ENCODE data around the gene ADAMTS15. TPM values are rescaled to one million over a fixed set of nuclear protein-coding genes. Genes with fewer than 3 reads are reported as not detected.

ADAMTS15 gene, protein sequence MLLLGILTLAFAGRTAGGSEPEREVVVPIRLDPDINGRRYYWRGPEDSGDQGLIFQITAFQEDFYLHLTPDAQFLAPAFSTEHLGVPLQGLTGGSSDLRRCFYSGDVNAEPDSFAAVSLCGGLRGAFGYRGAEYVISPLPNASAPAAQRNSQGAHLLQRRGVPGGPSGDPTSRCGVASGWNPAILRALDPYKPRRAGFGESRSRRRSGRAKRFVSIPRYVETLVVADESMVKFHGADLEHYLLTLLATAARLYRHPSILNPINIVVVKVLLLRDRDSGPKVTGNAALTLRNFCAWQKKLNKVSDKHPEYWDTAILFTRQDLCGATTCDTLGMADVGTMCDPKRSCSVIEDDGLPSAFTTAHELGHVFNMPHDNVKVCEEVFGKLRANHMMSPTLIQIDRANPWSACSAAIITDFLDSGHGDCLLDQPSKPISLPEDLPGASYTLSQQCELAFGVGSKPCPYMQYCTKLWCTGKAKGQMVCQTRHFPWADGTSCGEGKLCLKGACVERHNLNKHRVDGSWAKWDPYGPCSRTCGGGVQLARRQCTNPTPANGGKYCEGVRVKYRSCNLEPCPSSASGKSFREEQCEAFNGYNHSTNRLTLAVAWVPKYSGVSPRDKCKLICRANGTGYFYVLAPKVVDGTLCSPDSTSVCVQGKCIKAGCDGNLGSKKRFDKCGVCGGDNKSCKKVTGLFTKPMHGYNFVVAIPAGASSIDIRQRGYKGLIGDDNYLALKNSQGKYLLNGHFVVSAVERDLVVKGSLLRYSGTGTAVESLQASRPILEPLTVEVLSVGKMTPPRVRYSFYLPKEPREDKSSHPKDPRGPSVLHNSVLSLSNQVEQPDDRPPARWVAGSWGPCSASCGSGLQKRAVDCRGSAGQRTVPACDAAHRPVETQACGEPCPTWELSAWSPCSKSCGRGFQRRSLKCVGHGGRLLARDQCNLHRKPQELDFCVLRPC
- total RNA-seq, result 1.8 and 5.0 TPM in 2 replicates
- polyA plus RNA-seq (2012), result 1.9 TPM

GRCh38 chr11:130448416-130449309, at the start of gene ADAMTS15:
ADAMTS15 (plus strand) TSS chr11:130448645; CDS start chr11:130448974, 329 bp downstream.
- DNase-seq (ENCODE audit: low read depth), result peak; percentile 75

GRCh38 chr11:130399196-130399595, 49.2 kb upstream of the ADAMTS15 start:
- no peak for DNase-seq (ENCODE audit: low read depth)

- peak; percentile 77 for DNase-seq (ENCODE audit: low read depth)
Observed at GRCh38 chr11:130400781-130401483, 47.5 kb upstream of the ADAMTS15 start.

- DNase-seq (ENCODE audit: low read depth), result no peak
Observed at GRCh38 chr11:130402570-130402969, 45.9 kb upstream of the ADAMTS15 start.

DNA sequence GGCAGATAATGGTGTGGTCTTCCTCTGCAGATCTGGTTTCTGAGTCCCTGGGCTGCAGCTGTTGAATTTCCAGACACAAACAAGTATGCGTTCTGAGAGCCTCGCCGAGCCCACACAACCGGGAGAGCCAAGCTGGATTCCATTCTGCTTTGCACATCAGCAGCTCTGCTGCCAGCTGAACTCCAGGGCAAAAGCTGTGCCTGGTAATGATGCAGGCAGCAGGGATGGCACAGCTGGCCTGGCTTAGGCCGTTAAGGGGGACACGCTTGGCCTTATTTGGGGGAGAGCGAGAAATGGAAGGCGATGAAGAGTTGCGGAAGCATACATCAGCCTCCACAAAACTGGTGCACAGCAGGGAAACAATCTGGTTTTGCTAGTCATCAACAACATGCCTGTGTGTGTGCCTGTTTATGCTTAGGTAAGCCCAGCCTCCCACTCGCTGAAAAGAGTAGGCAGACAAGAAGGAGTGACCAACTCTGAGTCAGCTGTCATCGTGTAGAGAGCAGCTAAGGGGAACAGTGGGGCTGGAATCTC, 45.1 kb upstream of the ADAMTS15 start:
- peak; percentile 95 for DNase-seq (ENCODE audit: low read depth)

DNA sequence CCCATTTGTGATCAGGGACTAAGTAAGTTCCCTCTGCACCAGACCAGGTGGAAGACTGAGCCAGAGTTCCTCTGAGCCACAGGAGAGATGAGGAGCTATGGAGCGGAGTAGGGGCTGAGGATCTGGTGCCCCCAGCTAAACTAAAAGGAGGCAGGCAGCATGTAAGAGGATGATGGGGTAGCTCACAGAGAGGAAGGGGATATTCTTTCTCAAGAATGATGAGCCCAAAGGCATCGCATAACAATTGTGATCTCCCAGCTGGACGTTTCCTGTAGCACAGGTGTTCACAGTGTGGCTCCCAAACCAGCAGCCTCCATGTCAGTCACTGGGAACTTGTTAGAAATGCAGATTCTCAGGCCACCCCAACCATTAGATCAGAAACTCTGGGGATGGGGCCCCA, 44.5 kb upstream of the ADAMTS15 start:
- DNase-seq (ENCODE audit: low read depth), result no peak

- no peak for DNase-seq (ENCODE audit: low read depth)
Observed at GRCh38 chr11:130404727-130405126, 43.7 kb upstream of the ADAMTS15 start.

DNA sequence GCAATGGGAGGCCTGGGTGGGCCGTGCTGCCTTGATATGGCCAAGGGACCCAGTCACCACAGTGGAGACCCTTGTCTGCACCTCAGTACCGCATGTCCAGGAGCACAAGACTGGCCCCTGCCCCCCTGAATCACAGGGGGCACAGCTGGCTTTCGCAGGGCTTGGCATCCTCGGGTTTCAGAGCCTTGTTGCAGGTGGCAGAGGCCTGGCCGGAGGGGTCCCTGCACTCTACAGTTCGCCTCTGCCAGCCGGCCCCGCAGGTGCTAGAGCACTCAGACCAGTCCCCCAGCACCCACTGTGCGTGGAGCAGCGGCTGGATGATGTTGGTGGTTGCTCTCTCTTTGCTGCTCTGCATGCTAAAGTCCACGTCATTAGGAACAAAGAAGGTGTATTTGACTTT, 43.0 kb upstream of the ADAMTS15 start:
- DNase-seq (ENCODE audit: low read depth), result no peak

DNA sequence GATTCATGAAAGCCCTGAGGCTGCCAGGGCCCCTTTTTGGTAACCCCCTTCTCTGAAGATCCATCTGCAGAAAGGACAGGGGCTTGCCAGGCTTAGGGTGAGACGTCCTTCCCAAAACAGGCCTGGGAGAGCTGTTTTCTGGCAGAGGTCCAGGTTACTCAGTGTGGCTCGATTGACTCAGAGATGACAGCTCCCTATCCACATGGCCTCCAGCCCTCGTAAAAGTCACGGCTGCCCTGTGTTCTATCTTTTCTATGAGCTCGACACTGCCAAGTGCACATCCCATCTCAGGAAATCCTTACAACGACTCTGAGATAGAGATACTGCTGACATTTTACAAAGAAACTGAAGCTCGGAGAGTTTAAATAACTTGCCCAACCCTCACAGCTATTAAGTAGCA, 40.5 kb upstream of the ADAMTS15 start:
- peak; percentile 76 for DNase-seq (ENCODE audit: low read depth)

DNA sequence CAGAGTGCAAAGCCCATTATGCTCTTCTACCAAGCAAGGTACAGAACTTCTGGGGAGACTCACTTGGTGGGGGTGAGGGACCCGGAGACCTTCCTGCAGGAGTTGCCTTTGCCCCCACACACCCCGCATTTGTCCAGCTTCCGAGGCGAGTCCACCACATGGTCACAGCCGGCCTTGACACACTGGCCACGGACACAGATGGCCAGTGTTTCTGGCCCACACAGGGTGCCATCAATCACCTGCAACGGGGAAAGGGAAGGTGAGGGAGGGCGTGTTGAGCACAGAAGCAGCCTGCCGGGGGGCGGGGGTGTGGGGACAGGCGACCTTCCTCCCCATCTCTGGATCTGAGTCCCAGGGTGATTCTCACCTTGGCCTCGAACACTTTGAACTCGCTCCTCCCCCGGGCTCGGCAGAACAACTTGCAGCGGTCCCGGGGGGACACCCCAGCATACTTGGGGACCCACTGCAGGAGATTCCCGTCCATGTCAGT, 40.0 kb upstream of the ADAMTS15 start:
- DNase-seq (ENCODE audit: low read depth), result peak; percentile 65

DNA sequence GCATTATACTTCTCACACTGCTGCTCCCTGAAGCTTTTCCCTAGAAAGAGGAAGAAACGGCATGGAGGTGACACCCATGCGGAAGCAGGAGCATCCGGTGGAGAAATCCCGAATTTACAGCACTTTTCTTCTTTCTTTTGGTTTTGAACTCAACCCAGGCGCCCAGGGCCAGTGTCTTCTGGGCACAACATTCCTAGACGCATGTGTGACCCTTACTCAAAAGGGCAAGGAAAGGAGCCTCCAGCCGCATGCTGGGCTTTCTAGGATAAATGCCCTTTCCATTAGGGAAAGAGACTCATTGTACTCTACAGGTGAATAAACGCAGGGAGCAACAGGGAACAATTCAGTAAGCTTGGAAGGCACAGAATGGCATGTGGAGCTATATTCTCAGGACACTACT, 39.5 kb upstream of the ADAMTS15 start:
- no peak for DNase-seq (ENCODE audit: low read depth)

DNA sequence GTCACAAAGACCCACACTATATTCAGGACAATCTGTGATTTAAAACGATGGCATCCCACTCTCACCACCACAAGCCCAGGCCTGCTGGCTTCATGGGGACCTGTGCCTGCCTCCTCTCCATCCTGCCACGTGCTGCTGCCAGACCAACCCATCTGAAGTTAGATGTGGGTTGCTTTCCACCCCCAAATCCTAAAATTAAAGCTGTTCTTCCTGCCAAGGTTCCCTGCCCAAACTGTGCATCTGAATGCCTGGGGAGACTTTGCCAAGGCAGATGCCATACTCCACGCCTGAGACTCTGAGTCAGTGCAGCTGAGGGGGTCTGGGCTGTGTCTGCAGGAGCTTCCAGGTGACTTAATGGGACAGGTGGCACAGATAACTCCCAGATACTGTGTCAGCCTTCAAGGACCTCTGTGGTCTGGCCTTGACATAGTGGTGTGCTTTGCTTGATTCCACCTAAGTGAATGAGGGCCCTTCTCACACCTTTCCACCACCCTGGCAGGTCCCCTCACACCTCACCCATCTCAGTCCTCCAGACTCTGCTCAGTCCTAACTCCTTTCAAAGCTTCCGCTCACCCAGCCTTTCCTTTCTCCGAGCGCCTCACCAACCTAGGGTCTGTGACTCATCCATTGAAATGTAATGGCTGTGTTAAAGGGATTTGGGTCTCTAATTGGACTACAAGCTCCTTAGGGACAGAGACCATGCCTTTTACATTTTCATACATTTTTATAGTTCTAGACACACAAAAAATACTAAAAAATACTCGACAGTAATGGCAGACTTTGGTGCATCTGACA, 38.7 kb upstream of the ADAMTS15 start:
- peak; percentile 43 for DNase-seq (ENCODE audit: low read depth)

DNA sequence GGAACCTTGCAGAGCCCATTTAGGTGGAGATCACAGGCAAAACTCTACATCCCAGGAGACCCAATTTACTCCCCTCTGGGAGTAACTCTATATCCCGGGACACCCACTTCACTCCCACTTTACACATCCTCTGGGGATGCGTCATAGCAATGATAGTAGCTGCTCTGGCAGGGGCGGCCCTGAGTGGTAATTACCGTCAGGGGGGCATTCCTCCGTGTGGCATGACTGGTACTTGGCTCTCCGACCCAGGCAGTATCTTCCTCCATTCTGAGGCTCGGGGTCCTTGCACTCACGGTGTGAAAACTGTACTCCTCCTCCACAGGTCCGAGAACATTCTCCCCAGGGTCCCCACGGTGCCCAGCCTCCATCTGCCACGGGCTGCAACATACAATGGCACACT, 37.2 kb upstream of the ADAMTS15 start:
- DNase-seq (ENCODE audit: low read depth), result no peak

DNA sequence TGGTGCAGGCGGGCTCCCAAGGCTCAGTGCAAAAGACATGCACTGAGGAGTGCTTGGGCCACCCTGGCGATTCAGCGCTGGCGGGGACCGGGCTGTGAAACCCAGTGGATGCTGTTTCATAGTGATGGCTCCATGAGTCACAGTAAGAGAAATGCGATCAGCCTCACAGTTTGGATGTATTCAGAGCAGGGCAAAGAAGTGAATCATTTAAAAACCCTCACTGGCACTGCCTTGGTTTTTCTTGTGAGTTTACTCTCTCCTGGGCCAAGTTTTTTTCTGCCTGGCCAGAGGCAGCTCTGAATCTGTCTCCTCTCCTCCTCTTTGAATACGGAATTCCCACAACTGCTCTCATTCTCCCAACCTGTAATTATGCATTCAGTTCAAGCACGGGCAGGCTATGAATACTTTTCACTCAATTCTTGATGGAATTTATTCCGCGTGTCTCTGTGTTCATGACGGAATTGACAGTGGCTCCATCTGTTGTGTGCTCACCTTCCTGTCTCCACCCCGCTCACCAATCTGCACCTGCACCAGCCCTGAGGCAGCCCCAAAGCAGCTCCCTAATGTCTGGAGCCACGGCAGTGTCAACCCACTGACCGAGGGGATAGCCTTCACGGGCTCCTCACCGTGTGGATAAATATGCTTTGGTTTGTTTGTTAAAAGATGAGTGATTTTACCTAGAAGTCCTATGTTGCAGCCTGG, 34.9 kb upstream of the ADAMTS15 start:
- peak; percentile 73 for DNase-seq (ENCODE audit: low read depth)

- DNase-seq (ENCODE audit: low read depth), result no peak
Observed at GRCh38 chr11:130414107-130415080, 34.1 kb upstream of the ADAMTS15 start.

GRCh38 chr11:130415731-130416529, 32.5 kb upstream of the ADAMTS15 start:
- no peak for DNase-seq (ENCODE audit: low read depth)
